Activated T-cell treated with anti-CD3 and anti-CD28 coated beads, Interleukin-2, amount 50 U/mL, for 4 hours (primary cell): ENCODE measurements around the gene GLRA3. TPM values are rescaled to one million over a fixed set of nuclear protein-coding genes. Genes with fewer than 3 reads are reported as not detected.

Source experiments
- ATAC-seq, 2 donors: fragments of 200-7000 bp; cut with Tn5 transposase; one replicate each; pipeline ENCODE4 v1.10.0; 2021
- DNase-seq: peaks from one replicate; pipeline ENCODE4 v3.0.0-alpha.2; 2020
- H3K27me3 Mint-ChIP-seq: one replicate; pipeline ENCODE4 v1.8.0; 2021; ENCODE audit warnings: low read depth, mixed read lengths
- H3K36me3 Mint-ChIP-seq: one replicate; pipeline ENCODE4 v1.8.0; 2022; ENCODE audit warnings: mixed read lengths; ENCODE audit not compliant: insufficient read depth
- H3K4me1 Mint-ChIP-seq: one replicate; pipeline ENCODE4 v1.8.0; 2021; ENCODE audit warnings: low read depth, mixed read lengths
- H3K4me3 Mint-ChIP-seq: one replicate; pipeline ENCODE4 v1.8.0; 2021; ENCODE audit warnings: mild to moderate bottlenecking, moderate library complexity, mixed read lengths
- H3K9me3 Mint-ChIP-seq: one replicate; pipeline ENCODE4 v1.8.0; 2021; ENCODE audit warnings: mixed read lengths
- total RNA-seq, 3 donors: library from RNA; stranded (reverse); gene quantifications; one replicate each; pipeline ENCODE4 v1.2.1, GENCODE V29; 2021

Gene GLRA3
- total RNA-seq, 3 donors from 2014 or later: not detected

GRCh38 chr4:174686826-174687225 is 142.2 kb downstream of the GLRA3 start:
- H3K9me3 Mint-ChIP-seq: peaks cover 13% of the 10 kb centered on the region
- no peaks in the 10 kb centered on the region for H3K4me1 Mint-ChIP-seq
- H3K4me3 Mint-ChIP-seq: no peak overlapping the region
- DNase-seq (no peak), ATAC-seq (no peak)
- H3K36me3 Mint-ChIP-seq: no peaks in the 10 kb centered on the region
- H3K27me3 Mint-ChIP-seq: no peaks in the 10 kb centered on the region

GRCh38 chr4:174681723-174682300 is 147.2 kb downstream of the GLRA3 start:
- H3K9me3 Mint-ChIP-seq: no peaks in the 10 kb centered on the region
- no peak overlapping the region for H3K4me3 Mint-ChIP-seq
- no peaks in the 10 kb centered on the region for H3K27me3 Mint-ChIP-seq
- ATAC-seq (peak; percentile 37 to 59), DNase-seq (no peak)
- no peaks in the 10 kb centered on the region for H3K4me1 Mint-ChIP-seq
- no peaks in the 10 kb centered on the region for H3K36me3 Mint-ChIP-seq

- Mint-ChIP-seq H3K4me3 (no peak overlapping the region), H3K9me3 (no peaks in the 10 kb centered on the region), H3K36me3 (no peaks in the 10 kb centered on the region), H3K4me1 (no peaks in the 10 kb centered on the region), H3K27me3 (no peaks in the 10 kb centered on the region)
- ATAC-seq (no peak), DNase-seq (no peak)
These were observed 154.7 kb downstream of the GLRA3 start for GRCh38 chr4:174674305-174674840.

GRCh38 chr4:174673865-174674264 is 155.2 kb downstream of the GLRA3 start:
- H3K4me1 Mint-ChIP-seq: no peaks in the 10 kb centered on the region
- H3K4me3 Mint-ChIP-seq: no peak overlapping the region
- DNase-seq: no peak
- no peak for ATAC-seq
- no peaks in the 10 kb centered on the region for H3K9me3 Mint-ChIP-seq
- H3K36me3 Mint-ChIP-seq: no peaks in the 10 kb centered on the region
- no peaks in the 10 kb centered on the region for H3K27me3 Mint-ChIP-seq

- Mint-ChIP-seq H3K4me1 (no peaks in the 10 kb centered on the region), H3K4me3 (no peak overlapping the region), H3K9me3 (no peaks in the 10 kb centered on the region), H3K36me3 (no peaks in the 10 kb centered on the region), H3K27me3 (no peaks in the 10 kb centered on the region)
- DNase-seq (no peak), ATAC-seq (no peak)
These were observed 156.8 kb downstream of the GLRA3 start for GRCh38 chr4:174672276-174672675.

GRCh38 chr4:174669270-174669669 is 159.8 kb downstream of the GLRA3 start:
- Mint-ChIP-seq H3K4me1 (no peaks in the 10 kb centered on the region), H3K9me3 (no peaks in the 10 kb centered on the region), H3K27me3 (no peaks in the 10 kb centered on the region), H3K36me3 (no peaks in the 10 kb centered on the region), H3K4me3 (no peak overlapping the region)
- DNase-seq (no peak), ATAC-seq (no peak)

GRCh38 chr4:174665799-174666198 is 163.2 kb downstream of the GLRA3 start:
- ATAC-seq (no peak), DNase-seq (no peak)
- Mint-ChIP-seq H3K4me1 (no peaks in the 10 kb centered on the region), H3K4me3 (no peak overlapping the region), H3K9me3 (no peaks in the 10 kb centered on the region), H3K27me3 (no peaks in the 10 kb centered on the region), H3K36me3 (no peaks in the 10 kb centered on the region)

GRCh38 chr4:174663216-174663615 is 165.8 kb downstream of the GLRA3 start:
- H3K36me3 Mint-ChIP-seq: no peaks in the 10 kb centered on the region

GRCh38 chr4:174658246-174658645 is 170.8 kb downstream of the GLRA3 start:
- no peaks in the 10 kb centered on the region for H3K4me1 Mint-ChIP-seq
- DNase-seq: no peak
- H3K9me3 Mint-ChIP-seq: no peaks in the 10 kb centered on the region
- H3K27me3 Mint-ChIP-seq: no peaks in the 10 kb centered on the region
- H3K4me3 Mint-ChIP-seq: no peak overlapping the region
- H3K36me3 Mint-ChIP-seq: no peaks in the 10 kb centered on the region
- no peak for ATAC-seq

More at GRCh38 chr4:174663216-174663615, 165.8 kb downstream of the GLRA3 start:
- no peaks in the 10 kb centered on the region for H3K9me3 Mint-ChIP-seq
- H3K4me1 Mint-ChIP-seq: no peaks in the 10 kb centered on the region
- no peak for ATAC-seq
- H3K27me3 Mint-ChIP-seq: no peaks in the 10 kb centered on the region
- DNase-seq: no peak
- H3K4me3 Mint-ChIP-seq: no peak overlapping the region

- no peaks in the 10 kb centered on the region for H3K27me3 Mint-ChIP-seq
- H3K36me3 Mint-ChIP-seq: no peaks in the 10 kb centered on the region
- no peak overlapping the region for H3K4me3 Mint-ChIP-seq
- H3K9me3 Mint-ChIP-seq: no peaks in the 10 kb centered on the region
- ATAC-seq (no peak), DNase-seq (no peak)
- H3K4me1 Mint-ChIP-seq: no peaks in the 10 kb centered on the region
These were observed 171.6 kb downstream of the GLRA3 start for GRCh38 chr4:174657472-174657871.

GRCh38 chr4:174654634-174655033 is 174.4 kb downstream of the GLRA3 start:
- H3K4me1 Mint-ChIP-seq: no peaks in the 10 kb centered on the region
- H3K36me3 Mint-ChIP-seq: no peaks in the 10 kb centered on the region
- ATAC-seq: no peak
- H3K27me3 Mint-ChIP-seq: no peaks in the 10 kb centered on the region
- DNase-seq: no peak
- no peak overlapping the region for H3K4me3 Mint-ChIP-seq
- H3K9me3 Mint-ChIP-seq: no peaks in the 10 kb centered on the region

- no peak for ATAC-seq
- H3K27me3 Mint-ChIP-seq: no peaks in the 10 kb centered on the region
- H3K36me3 Mint-ChIP-seq: no peaks in the 10 kb centered on the region
- no peak for DNase-seq
- H3K4me3 Mint-ChIP-seq: no peak overlapping the region
- H3K9me3 Mint-ChIP-seq: no peaks in the 10 kb centered on the region
- H3K4me1 Mint-ChIP-seq: no peaks in the 10 kb centered on the region
These were observed 178.2 kb downstream of the GLRA3 start for GRCh38 chr4:174650711-174651355.

- no peak overlapping the region for H3K4me3 Mint-ChIP-seq
- H3K27me3 Mint-ChIP-seq: no peaks in the 10 kb centered on the region
- DNase-seq (no peak), ATAC-seq (no peak)
- no peaks in the 10 kb centered on the region for H3K9me3 Mint-ChIP-seq
- no peaks in the 10 kb centered on the region for H3K4me1 Mint-ChIP-seq
- no peaks in the 10 kb centered on the region for H3K36me3 Mint-ChIP-seq
These were observed 180.2 kb downstream of the GLRA3 start for GRCh38 chr4:174648812-174649211.

- ATAC-seq: no peak
- H3K4me3 Mint-ChIP-seq: no peak overlapping the region
These were observed 182.7 kb downstream of the GLRA3 start for GRCh38 chr4:174646326-174646725.

GRCh38 chr4:174640146-174640545 is 188.9 kb downstream of the GLRA3 start:
- Mint-ChIP-seq H3K27me3 (no peaks in the 10 kb centered on the region), H3K4me1 (no peaks in the 10 kb centered on the region), H3K4me3 (no peak overlapping the region), H3K36me3 (no peaks in the 10 kb centered on the region), H3K9me3 (no peaks in the 10 kb centered on the region)
- ATAC-seq (no peak), DNase-seq (no peak)

More at GRCh38 chr4:174646326-174646725, 182.7 kb downstream of the GLRA3 start:
- H3K27me3 Mint-ChIP-seq: no peaks in the 10 kb centered on the region
- no peaks in the 10 kb centered on the region for H3K9me3 Mint-ChIP-seq
- H3K4me1 Mint-ChIP-seq: no peaks in the 10 kb centered on the region
- no peaks in the 10 kb centered on the region for H3K36me3 Mint-ChIP-seq
- DNase-seq: no peak
